Mesothelial cell of epicardium (in vitro differentiated cells): ENCODE measurements around the gene KCTD10. TPM values are rescaled to one million over a fixed set of nuclear protein-coding genes. Genes with fewer than 3 reads are reported as not detected.
"Not testable (repeated sequence)": the region's sequence is repeated elsewhere in the genome, so short reads cannot be mapped to it uniquely, and the experiment has no call there.

ENCODE experiments used
- DNase-seq, 2 experiments: peaks; one replicate each; pipeline ENCODE4 v3.0.0; 2021; ENCODE audit warnings: low spot score in 2 of 2; ENCODE audit not compliant: unreplicated experiment in 2 of 2
- H3K27ac Mint-ChIP-seq: 2 replicates; pipeline ENCODE4 v1.8.0; 2021; ENCODE audit warnings: mixed read lengths
- H3K27me3 Mint-ChIP-seq: 2 replicates; pipeline ENCODE4 v1.8.0; 2021; ENCODE audit warnings: low read depth, mixed read lengths
- H3K36me3 Mint-ChIP-seq: 2 replicates; pipeline ENCODE4 v1.8.0; 2021; ENCODE audit warnings: mixed read lengths
- H3K4me1 Mint-ChIP-seq: 2 replicates; pipeline ENCODE4 v1.8.0; 2021; ENCODE audit warnings: mixed read lengths
- H3K4me3 Mint-ChIP-seq: 2 replicates; pipeline ENCODE4 v1.8.0; 2021; ENCODE audit warnings: mild to moderate bottlenecking, moderate library complexity, mixed read lengths
- H3K9me3 Mint-ChIP-seq: 2 replicates; pipeline ENCODE4 v1.8.0; 2021; ENCODE audit warnings: mixed read lengths
- CTCF ChIP-seq: fragments of 200-600 bp; sonication (generic); IDR thresholded peaks from one replicate; pipeline ENCODE4 v1.5.0; 2021; ENCODE audit warnings: antibody characterized with exemption; ENCODE audit not compliant: unreplicated experiment
- total RNA-seq: library from RNA; stranded (reverse); gene quantifications from 3 replicates; pipeline ENCODE4 v1.2.1, GENCODE V29; 2021

The KCTD10 gene
- total RNA-seq, 1 donor from 2014 or later: 56.2 TPM

- Mint-ChIP-seq H3K27me3 (no peaks in the 10 kb centered on the region), H3K4me1 (peaks cover 6% of the 10 kb centered on the region), H3K36me3 (peaks cover 10% of the 10 kb centered on the region), H3K9me3 (no peaks in the 10 kb centered on the region), H3K4me3 (no peak overlapping the region), H3K27ac (no peak overlapping the region)
- no peak for DNase-seq
- no peak for TF ChIP-seq CTCF
These were observed 31.9 kb downstream of the KCTD10 start for GRCh38 chr12:109445191-109445609.

- H3K36me3 Mint-ChIP-seq: peaks cover 7% of the 10 kb centered on the region
- no peak for DNase-seq
- no peaks in the 10 kb centered on the region for H3K9me3 Mint-ChIP-seq
- TF ChIP-seq CTCF: no peak
- H3K4me1 Mint-ChIP-seq: peaks cover 6% of the 10 kb centered on the region
- H3K27me3 Mint-ChIP-seq: no peaks in the 10 kb centered on the region
- no peak overlapping the region for H3K27ac Mint-ChIP-seq
- no peak overlapping the region for H3K4me3 Mint-ChIP-seq
These were observed 32.8 kb downstream of the KCTD10 start for GRCh38 chr12:109444259-109444658.

DNA sequence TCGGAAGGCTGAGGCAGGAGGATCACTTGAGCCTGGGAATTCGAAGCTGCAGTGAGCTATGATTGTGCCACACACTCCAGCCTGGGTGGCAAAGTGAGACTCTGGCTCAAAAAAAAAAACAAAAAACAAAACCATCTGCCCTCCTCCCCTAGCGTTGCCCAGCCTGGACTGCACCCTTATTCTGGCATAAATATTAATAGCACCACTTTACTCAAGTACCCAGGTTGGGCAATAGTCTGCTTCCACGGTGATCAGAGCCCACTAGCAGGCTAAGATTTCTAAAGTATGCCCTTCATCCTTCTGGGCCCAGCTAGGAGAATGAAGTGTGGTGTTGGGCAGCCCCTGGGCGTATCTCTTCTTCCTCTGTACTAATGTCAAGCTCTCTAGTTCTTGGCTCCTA is 33.3 kb downstream of the KCTD10 start:
- peaks cover 6% of the 10 kb centered on the region for H3K4me1 Mint-ChIP-seq
- no peak for DNase-seq
- no peaks in the 10 kb centered on the region for H3K9me3 Mint-ChIP-seq
- H3K4me3 Mint-ChIP-seq: no peak overlapping the region
- H3K36me3 Mint-ChIP-seq: peaks cover 7% of the 10 kb centered on the region
- no peak for TF ChIP-seq CTCF
- no peak overlapping the region for H3K27ac Mint-ChIP-seq
- H3K27me3 Mint-ChIP-seq: no peaks in the 10 kb centered on the region

DNA sequence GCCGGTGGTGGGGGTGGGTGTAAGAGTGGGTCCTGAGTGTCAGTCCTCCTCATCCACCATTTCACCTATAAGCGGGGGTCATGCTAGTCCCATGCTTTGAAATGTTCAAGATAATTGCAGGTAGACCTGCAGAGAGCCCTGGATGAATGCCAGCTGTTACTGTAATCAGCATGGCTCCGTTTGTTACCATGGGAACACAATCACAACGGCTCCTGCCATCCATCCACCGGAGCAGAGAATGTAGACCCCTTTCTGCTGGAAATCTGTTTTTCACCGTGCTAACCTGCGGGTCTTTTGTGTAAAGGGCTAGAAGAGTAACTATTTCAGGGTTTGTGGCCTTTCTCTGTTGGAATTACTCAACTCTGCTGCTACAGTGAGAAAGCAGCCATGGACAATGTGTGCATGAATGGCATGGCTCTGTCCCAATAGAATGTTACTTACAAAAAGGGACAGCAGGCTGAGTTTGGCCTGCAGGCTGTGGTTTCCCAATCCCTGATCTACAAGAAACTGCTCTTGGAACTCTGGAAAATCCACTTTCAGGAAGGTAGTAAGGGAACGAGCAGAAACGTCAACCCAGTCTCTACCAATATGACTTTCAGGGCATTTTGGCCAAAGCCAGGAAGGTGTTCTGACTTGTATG is 36.1 kb downstream of the KCTD10 start:
- H3K4me3 Mint-ChIP-seq: no peak overlapping the region
- peaks cover 6% of the 10 kb centered on the region for H3K4me1 Mint-ChIP-seq
- H3K27me3 Mint-ChIP-seq: no peaks in the 10 kb centered on the region
- TF ChIP-seq CTCF: no peak
- H3K27ac Mint-ChIP-seq: no peak overlapping the region
- peaks cover 7% of the 10 kb centered on the region for H3K36me3 Mint-ChIP-seq
- no peaks in the 10 kb centered on the region for H3K9me3 Mint-ChIP-seq
- DNase-seq: no peak

DNA sequence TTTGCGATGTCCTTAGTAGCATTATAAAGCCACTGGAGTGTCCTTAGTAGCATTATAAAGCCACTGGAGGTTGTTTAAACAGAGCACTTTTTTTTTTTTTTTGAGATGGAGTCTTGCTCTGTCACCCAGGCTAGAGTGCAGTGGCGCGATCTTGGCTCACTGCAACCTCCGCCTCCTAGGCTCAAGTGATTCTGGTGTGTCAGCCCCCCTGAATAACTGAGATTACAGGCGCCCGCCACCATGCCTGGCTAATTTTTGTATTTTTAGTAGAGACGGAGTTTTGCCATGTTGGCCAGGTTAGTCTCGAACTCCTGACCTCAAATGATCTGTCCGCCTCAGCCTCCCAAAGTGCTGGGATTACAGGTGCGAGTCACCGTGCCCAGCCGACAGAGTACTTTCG is 37.1 kb downstream of the KCTD10 start:
- not testable (repeated sequence) for H3K27ac Mint-ChIP-seq, H3K4me3 Mint-ChIP-seq, DNase-seq, H3K27me3 Mint-ChIP-seq, H3K9me3 Mint-ChIP-seq, H3K36me3 Mint-ChIP-seq
- peaks cover 11% of the 10 kb centered on the region for H3K4me1 Mint-ChIP-seq

- H3K27me3 Mint-ChIP-seq: no peaks in the 10 kb centered on the region
- no peaks in the 10 kb centered on the region for H3K9me3 Mint-ChIP-seq
- peaks cover 11% of the 10 kb centered on the region for H3K4me1 Mint-ChIP-seq
- no peaks in the 10 kb centered on the region for H3K36me3 Mint-ChIP-seq
- no peak overlapping the region for H3K27ac Mint-ChIP-seq
- no peak for TF ChIP-seq CTCF
- no peak for DNase-seq
- no peak overlapping the region for H3K4me3 Mint-ChIP-seq
These were observed 37.9 kb downstream of the KCTD10 start for GRCh38 chr12:109439181-109439580.
